Muscle of leg (tissue), 11 donors: ENCODE results near the gene DENND11. TPM values are rescaled to one million over a fixed set of nuclear protein-coding genes. Genes with fewer than 3 reads are reported as not detected.

Experiments
- DNase-seq: peaks from one replicate; pipeline ENCODE4 v3.0.0; 2013
- H3K27ac ChIP-seq: one replicate; pipeline ENCODE4 v1.5.1; 2013; ENCODE audit warnings: mild to moderate bottlenecking, low read length, control low read depth
- H3K27me3 ChIP-seq: one replicate; pipeline ENCODE4 v1.6.1; 2013; ENCODE audit warnings: low read length; ENCODE audit not compliant: control insufficient read depth, insufficient read depth
- H3K36me3 ChIP-seq: one replicate; pipeline ENCODE4 v1.6.1; 2013; ENCODE audit warnings: low read length; ENCODE audit not compliant: control insufficient read depth, insufficient read depth
- H3K4me1 ChIP-seq: one replicate; pipeline ENCODE4 v1.6.1; 2013; ENCODE audit warnings: low read length; ENCODE audit not compliant: control insufficient read depth, insufficient read depth
- H3K4me3 ChIP-seq: one replicate; pipeline ENCODE4 v1.5.1; 2013; ENCODE audit warnings: low read length, control low read depth
- H3K9me3 ChIP-seq: replicated peaks from 2 replicates; pipeline ENCODE4 v1.6.1; 2013; ENCODE audit warnings: low read depth, low read length; ENCODE audit not compliant: control insufficient read depth
- WGBS: methylation state at CpG from one replicate; pipeline ENCODE4 v1.1.5; 2013; ENCODE audit warnings: missing lambda C conversion rate; ENCODE audit not compliant: insufficient coverage; 5-methylcytosine and 5-hydroxymethylcytosine counted together
- polyA plus RNA-seq, 8 donors: library from polyadenylated mRNA; unstranded; fragments of 120-200 nt; gene quantifications; one replicate each; pipeline versions ENCODE4 v1.2.1 to v1.2.3, GENCODE V29; 2013; ENCODE audit warnings: inconsistent platforms in 1 of 8, low replicate concordance in 1 of 8; ENCODE audit not compliant: insufficient read length in 8 of 8, insufficient read depth in 1 of 8
- total RNA-seq: library from RNA; stranded (reverse); fragments of 120-200 nt; gene quantifications from one replicate; pipeline ENCODE4 v1.2.4, GENCODE V29; 2013

Gene DENND11
- total and polyA plus RNA-seq, 9 donors: 6.3 to 10.1 (median 8.0) TPM

DNA sequence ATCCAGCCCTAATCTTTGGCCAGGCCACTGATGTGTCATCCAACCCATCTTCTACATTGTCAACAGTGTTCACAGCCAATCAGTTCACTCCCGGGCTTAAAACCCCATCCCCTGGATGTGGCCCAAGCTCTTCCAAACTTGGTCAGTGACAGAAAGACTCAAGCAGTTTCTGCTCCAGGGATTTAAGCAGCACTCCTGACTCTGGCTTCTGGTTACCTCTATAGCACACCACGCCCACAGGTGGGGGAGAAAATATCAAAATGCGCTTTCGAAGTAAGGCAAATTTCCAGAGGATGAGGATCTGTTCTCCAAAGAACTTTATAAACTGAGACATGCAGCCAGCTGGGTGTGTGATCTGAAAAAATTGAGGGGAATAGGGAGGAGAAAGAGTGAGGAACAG is 35.9 kb downstream of the DENND11 start:
- no peak overlapping the region for H3K27ac ChIP-seq
- no peaks in the 10 kb centered on the region for H3K4me1 ChIP-seq
- H3K9me3 ChIP-seq: no peaks in the 10 kb centered on the region
- 80% methylated on average over 3 of the region's 4 CpGs for WGBS
- no peak for DNase-seq
- no peak overlapping the region for H3K4me3 ChIP-seq
- H3K27me3 ChIP-seq: no peaks in the 10 kb centered on the region
- peaks cover 45% of the 10 kb centered on the region for H3K36me3 ChIP-seq

GRCh38 chr7:141665208-141666035 is 36.5 kb downstream of the DENND11 start:
- WGBS: 93% methylated on average over 12 of the region's 18 CpGs
- Histone ChIP-seq H3K9me3 (no peaks in the 10 kb centered on the region), H3K27ac (no peak overlapping the region), H3K4me1 (no peaks in the 10 kb centered on the region), H3K27me3 (no peaks in the 10 kb centered on the region), H3K36me3 (peaks cover 43% of the 10 kb centered on the region), H3K4me3 (no peak overlapping the region)
- no peak for DNase-seq

GRCh38 chr7:141664450-141664849 is 37.5 kb downstream of the DENND11 start:
- WGBS: 85% methylated on average over 4 of the region's 6 CpGs
- Histone ChIP-seq H3K4me1 (no peaks in the 10 kb centered on the region), H3K36me3 (peaks cover 47% of the 10 kb centered on the region), H3K27me3 (no peaks in the 10 kb centered on the region), H3K27ac (no peak overlapping the region), H3K9me3 (no peaks in the 10 kb centered on the region), H3K4me3 (no peak overlapping the region)
- no peak for DNase-seq

- H3K4me1 ChIP-seq: no peaks in the 10 kb centered on the region
- no peak for DNase-seq
- WGBS: 83% methylated on average over 1 of the region's 6 CpGs
- peaks cover 55% of the 10 kb centered on the region for H3K36me3 ChIP-seq
- H3K27me3 ChIP-seq: no peaks in the 10 kb centered on the region
- no peak overlapping the region for H3K27ac ChIP-seq
- no peak overlapping the region for H3K4me3 ChIP-seq
- H3K9me3 ChIP-seq: no peaks in the 10 kb centered on the region
These were observed 38.7 kb downstream of the DENND11 start for GRCh38 chr7:141663081-141663849.

- H3K27ac ChIP-seq: no peak overlapping the region
- H3K4me1 ChIP-seq: no peaks in the 10 kb centered on the region
- H3K36me3 ChIP-seq: peaks cover 51% of the 10 kb centered on the region
- H3K27me3 ChIP-seq: no peaks in the 10 kb centered on the region
- 86% methylated on average over 1 of the region's 4 CpGs for WGBS
- H3K4me3 ChIP-seq: no peak overlapping the region
- no peaks in the 10 kb centered on the region for H3K9me3 ChIP-seq
- DNase-seq: peak; percentile 73
These were observed 41.7 kb downstream of the DENND11 start for GRCh38 chr7:141660259-141660658.

GRCh38 chr7:141659501-141659900 is 42.5 kb downstream of the DENND11 start:
- Histone ChIP-seq H3K27ac (no peak overlapping the region), H3K4me3 (no peak overlapping the region), H3K36me3 (peaks cover 44% of the 10 kb centered on the region), H3K4me1 (no peaks in the 10 kb centered on the region), H3K9me3 (no peaks in the 10 kb centered on the region), H3K27me3 (no peaks in the 10 kb centered on the region)
- no peak for DNase-seq
- 72% methylated on average over 6 of the region's 6 CpGs for WGBS

DNA sequence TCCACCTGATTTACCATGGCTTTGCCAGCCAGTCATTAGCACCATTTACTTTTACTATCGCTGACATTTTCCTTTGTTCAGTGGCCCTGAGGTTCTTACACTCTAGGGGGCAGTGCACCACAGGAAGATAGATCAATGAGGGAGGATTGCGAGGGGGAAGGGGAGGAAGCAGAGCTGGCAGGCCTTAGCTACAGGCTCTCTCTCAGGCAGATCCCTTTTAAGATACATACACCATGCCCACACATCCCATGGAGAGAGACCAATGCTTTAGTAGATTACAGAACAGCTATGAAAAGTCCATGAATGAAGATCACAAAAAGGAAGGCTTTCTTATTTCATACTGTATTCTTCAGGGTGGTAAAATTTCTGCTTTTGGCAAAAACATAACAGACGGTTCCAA is 47.4 kb downstream of the DENND11 start:
- peaks cover 29% of the 10 kb centered on the region for H3K36me3 ChIP-seq
- H3K27ac ChIP-seq: no peak overlapping the region
- no peaks in the 10 kb centered on the region for H3K9me3 ChIP-seq
- no CpG with 5 or more reads among the region's 3 CpGs for WGBS
- no peak overlapping the region for H3K4me3 ChIP-seq
- no peaks in the 10 kb centered on the region for H3K4me1 ChIP-seq
- H3K27me3 ChIP-seq: no peaks in the 10 kb centered on the region
- peak; percentile 73 for DNase-seq

- Histone ChIP-seq H3K36me3 (peaks cover 20% of the 10 kb centered on the region), H3K4me3 (no peak overlapping the region), H3K9me3 (no peaks in the 10 kb centered on the region), H3K27ac (no peak overlapping the region), H3K4me1 (no peaks in the 10 kb centered on the region), H3K27me3 (no peaks in the 10 kb centered on the region)
- 44% methylated on average over 3 of the region's 3 CpGs for WGBS
- no peak for DNase-seq
These were observed 49.3 kb downstream of the DENND11 start for GRCh38 chr7:141652691-141653090.
